ENCODE data around the gene EXOC1L. TPM values are rescaled to one million over a fixed set of nuclear protein-coding genes. Genes with fewer than 3 reads are reported as not detected.

Gene EXOC1L
- total and polyA plus RNA-seq, 2 of the 13 experiments (the other 11 are each of a cell fraction or from before 2014, with no cell fraction given): not detected

- TF ChIP-seq, protein P1, sequence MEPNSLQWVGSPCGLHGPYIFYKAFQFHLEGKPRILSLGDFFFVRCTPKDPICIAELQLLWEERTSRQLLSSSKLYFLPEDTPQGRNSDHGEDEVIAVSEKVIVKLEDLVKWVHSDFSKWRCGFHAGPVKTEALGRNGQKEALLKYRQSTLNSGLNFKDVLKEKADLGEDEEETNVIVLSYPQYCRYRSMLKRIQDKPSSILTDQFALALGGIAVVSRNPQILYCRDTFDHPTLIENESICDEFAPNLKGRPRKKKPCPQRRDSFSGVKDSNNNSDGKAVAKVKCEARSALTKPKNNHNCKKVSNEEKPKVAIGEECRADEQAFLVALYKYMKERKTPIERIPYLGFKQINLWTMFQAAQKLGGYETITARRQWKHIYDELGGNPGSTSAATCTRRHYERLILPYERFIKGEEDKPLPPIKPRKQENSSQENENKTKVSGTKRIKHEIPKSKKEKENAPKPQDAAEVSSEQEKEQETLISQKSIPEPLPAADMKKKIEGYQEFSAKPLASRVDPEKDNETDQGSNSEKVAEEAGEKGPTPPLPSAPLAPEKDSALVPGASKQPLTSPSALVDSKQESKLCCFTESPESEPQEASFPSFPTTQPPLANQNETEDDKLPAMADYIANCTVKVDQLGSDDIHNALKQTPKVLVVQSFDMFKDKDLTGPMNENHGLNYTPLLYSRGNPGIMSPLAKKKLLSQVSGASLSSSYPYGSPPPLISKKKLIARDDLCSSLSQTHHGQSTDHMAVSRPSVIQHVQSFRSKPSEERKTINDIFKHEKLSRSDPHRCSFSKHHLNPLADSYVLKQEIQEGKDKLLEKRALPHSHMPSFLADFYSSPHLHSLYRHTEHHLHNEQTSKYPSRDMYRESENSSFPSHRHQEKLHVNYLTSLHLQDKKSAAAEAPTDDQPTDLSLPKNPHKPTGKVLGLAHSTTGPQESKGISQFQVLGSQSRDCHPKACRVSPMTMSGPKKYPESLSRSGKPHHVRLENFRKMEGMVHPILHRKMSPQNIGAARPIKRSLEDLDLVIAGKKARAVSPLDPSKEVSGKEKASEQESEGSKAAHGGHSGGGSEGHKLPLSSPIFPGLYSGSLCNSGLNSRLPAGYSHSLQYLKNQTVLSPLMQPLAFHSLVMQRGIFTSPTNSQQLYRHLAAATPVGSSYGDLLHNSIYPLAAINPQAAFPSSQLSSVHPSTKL (CRISPR knock-in tag; IDR thresholded peaks at IDR 0.05): no peak
- no peak for TF ChIP-seq NR2F2 (IDR thresholded peaks at IDR 0.05; ENCODE audit: borderline replicate concordance, low read depth)
- no peak for TF ChIP-seq TOPORS (CRISPR knock-in tag; IDR thresholded peaks at IDR 0.05)
- no peak for TF ChIP-seq FOXA1 (IDR thresholded peaks at IDR 0.05)
- no peak for TF ChIP-seq FOXA1 (CRISPR knock-in tag; IDR thresholded peaks at IDR 0.05)
- TF ChIP-seq FOXA3 (CRISPR knock-in tag; IDR thresholded peaks at IDR 0.05): no peak
- no peak for TF ChIP-seq ZSCAN21 (CRISPR knock-in tag; IDR thresholded peaks at IDR 0.05; ENCODE audit: borderline replicate concordance)
- TF ChIP-seq FUBP1 (CRISPR knock-in tag; IDR thresholded peaks at IDR 0.05; ENCODE audit: borderline replicate concordance): no peak
- TF ChIP-seq FOSL1 (CRISPR knock-in tag; IDR thresholded peaks at IDR 0.05; ENCODE audit: borderline replicate concordance): no peak
- TF ChIP-seq ZNF501 (CRISPR knock-in tag; IDR thresholded peaks at IDR 0.05): no peak
- TF ChIP-seq, protein P2, sequence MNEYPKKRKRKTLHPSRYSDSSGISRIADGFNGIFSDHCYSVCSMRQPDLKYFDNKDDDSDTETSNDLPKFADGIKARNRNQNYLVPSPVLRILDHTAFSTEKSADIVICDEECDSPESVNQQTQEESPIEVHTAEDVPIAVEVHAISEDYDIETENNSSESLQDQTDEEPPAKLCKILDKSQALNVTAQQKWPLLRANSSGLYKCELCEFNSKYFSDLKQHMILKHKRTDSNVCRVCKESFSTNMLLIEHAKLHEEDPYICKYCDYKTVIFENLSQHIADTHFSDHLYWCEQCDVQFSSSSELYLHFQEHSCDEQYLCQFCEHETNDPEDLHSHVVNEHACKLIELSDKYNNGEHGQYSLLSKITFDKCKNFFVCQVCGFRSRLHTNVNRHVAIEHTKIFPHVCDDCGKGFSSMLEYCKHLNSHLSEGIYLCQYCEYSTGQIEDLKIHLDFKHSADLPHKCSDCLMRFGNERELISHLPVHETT (CRISPR knock-in tag; conservative IDR thresholded peaks at IDR 0.05): no peak
- TF ChIP-seq TFDP2 (CRISPR knock-in tag; IDR thresholded peaks at IDR 0.05): no peak
These were observed 26.1 kb upstream of the EXOC1L start (continued) for GRCh38 chr4:55793479-55793878.

All from HepG2 (cell line).